PC-9 (cell line): ENCODE data around the gene SRP9. TPM values are rescaled to one million over a fixed set of nuclear protein-coding genes. Genes with fewer than 3 reads are reported as not detected.

Source experiments
- BruUV-seq: library from RNA; stranded (reverse); fragments of 400-500 nt; replicated peaks from 2 replicates; lab custom pipeline; 2021; lab: Mats Ljungman, UMichigan
- CTCF ChIA-PET: fragments of 300-600 bp; sonication (Branson Sonifier 250); formaldehyde crosslinking; loops from one replicate; lab custom pipeline; 2022; ENCODE audit warnings: antibody characterized with exemption; lab: Charles Lee
- POLR2A ChIA-PET: fragments of 300-600 bp; sonication (Branson Sonifier 250); formaldehyde crosslinking; loops from one replicate; lab custom pipeline; 2022; ENCODE audit warnings: antibody characterized with exemption; ENCODE audit not compliant: unreplicated experiment; lab: Charles Lee
- DNase-seq, 2 experiments: peaks; one replicate each; pipeline versions ENCODE4 v3.0.0 to v3.0.0-alpha.2; 2015 to 2022; ENCODE audit warnings: mixed read lengths in 1 of 2
- H2AFZ ChIP-seq: fragments of 200-600 bp; sonication (generic); 2 replicates; pipeline ENCODE4 v1.8.1; 2017; ENCODE audit warnings: antibody characterized with exemption
- H3F3A ChIP-seq: fragments of 200-600 bp; sonication (generic); 2 replicates; pipeline ENCODE4 v1.8.1; 2017; ENCODE audit warnings: antibody characterized with exemption, mild to moderate bottlenecking, low read depth; ENCODE audit not compliant: insufficient read depth
- H3K27ac ChIP-seq: fragments of 200-600 bp; sonication (generic); 2 replicates; pipeline ENCODE4 v1.6.1; 2016; ENCODE audit warnings: mixed run types
- H3K27me3 ChIP-seq: fragments of 200-600 bp; sonication (generic); 2 replicates; pipeline ENCODE4 v1.6.1; 2016; ENCODE audit warnings: low read depth, mixed run types; ENCODE audit not compliant: insufficient read depth
- H3K36me3 ChIP-seq: fragments of 200-600 bp; sonication (generic); 2 replicates; pipeline ENCODE4 v1.6.1; 2016; ENCODE audit warnings: low read depth, mixed run types
- H3K4me1 ChIP-seq: fragments of 200-600 bp; sonication (generic); replicated peaks from 2 replicates; pipeline ENCODE4 v1.6.1; 2016; ENCODE audit warnings: mixed run types; ENCODE audit not compliant: insufficient read depth
- H3K4me2 ChIP-seq: fragments of 200-600 bp; sonication (generic); 2 replicates; pipeline ENCODE4 v1.6.1; 2017; ENCODE audit warnings: mixed run types
- H3K4me3 ChIP-seq: fragments of 200-600 bp; sonication (generic); 2 replicates; pipeline ENCODE4 v1.6.1; 2016; ENCODE audit warnings: mixed run types
- H3K79me2 ChIP-seq: fragments of 200-600 bp; sonication (generic); 2 replicates; pipeline ENCODE4 v1.6.1; 2017; ENCODE audit warnings: low read depth, mixed run types
- H3K9me2 ChIP-seq: fragments of 200-600 bp; sonication (generic); 2 replicates; pipeline ENCODE4 v1.8.1; 2017; ENCODE audit warnings: mild to moderate bottlenecking; ENCODE audit not compliant: insufficient read depth
- H3K9me3 ChIP-seq: fragments of 200-600 bp; sonication (generic); 2 replicates; pipeline ENCODE4 v1.8.1; 2016; ENCODE audit warnings: low read depth; ENCODE audit not compliant: insufficient read depth
- H4K20me1 ChIP-seq: fragments of 200-600 bp; sonication (generic); 2 replicates; pipeline ENCODE4 v1.8.1; 2017; ENCODE audit not compliant: insufficient read depth
- CTCF ChIP-seq: fragments of 200-600 bp; sonication (generic); conservative IDR thresholded peaks from 2 replicates; pipeline ENCODE4 v1.6.1; 2017; ENCODE audit warnings: mixed run types, antibody characterized with exemption, mild to moderate bottlenecking, moderate library complexity
- EZH2 ChIP-seq: fragments of 200-600 bp; sonication (generic); IDR thresholded peaks from 2 replicates; pipeline ENCODE4 v1.8.0; 2017; ENCODE audit warnings: antibody characterized with exemption, low read depth
- intact Hi-C: fragments of 100-400 bp; cut with micrococcal nuclease; formaldehyde crosslinking; loops from one replicate; pipeline ENCODE4 v1.10.0; 2022; ENCODE audit not compliant: unreplicated experiment
- total RNA-seq: library from RNA; stranded (reverse); gene quantifications from 2 replicates; pipeline ENCODE4 v1.2.3, GENCODE V29; 2021

The SRP9 gene
- total RNA-seq, 1 experiment from 2014 or later, result 406 TPM

- Histone ChIP-seq H2AFZ (no peak overlapping the region; the same call in 1 of the 2 replicates), H3K4me1 (peaks cover 51% of the 10 kb centered on the region), H3F3A (peaks cover 43% of the 10 kb centered on the region; the same call in 1 of the 2 replicates), H3K4me2 (peak overlapping the region; percentile 66), H4K20me1 (no peaks in the 10 kb centered on the region), H3K4me3 (no peak overlapping the region), H3K9me3 (no peaks in the 10 kb centered on the region), H3K36me3 (no peaks in the 10 kb centered on the region), H3K27ac (peak overlapping the region; percentile 45), H3K9me2 (no peaks in the 10 kb centered on the region), H3K79me2 (no peaks in the 10 kb centered on the region), H3K27me3 (no peaks in the 10 kb centered on the region)
- intact Hi-C loops, result loop anchor here (1.0 to 2.0 kb wide), 7 partner anchors 36 to 297 kb away; no protein-coding TSS in a partner anchor
- BruUV-seq, result no TSS peak
- CTCF ChIA-PET, result interaction anchor here (0.6 to 1.5 kb wide), 15 partner anchors 16 to 300 kb away, joined by 3 to 11 read pairs (median 3); no protein-coding TSS in a partner anchor
- TF ChIP-seq EZH2 (no peak), CTCF (peak; percentile 90)
- DNase-seq, result peak; percentile 91 to 94
- POLR2A ChIA-PET, result interaction anchor here (1.2 kb wide), 1 partner anchor 118 kb away, joined by 4 read pairs; no protein-coding TSS in a partner anchor
Measured at GRCh38 chr1:225772323-225772768, 5.3 kb upstream of the SRP9 start.

- Histone ChIP-seq H3K79me2 (peaks cover under 1% of the 10 kb centered on the region; the same call in 1 of the 2 replicates), H3F3A (peaks cover 38% of the 10 kb centered on the region; the same call in 1 of the 2 replicates), H3K27me3 (no peaks in the 10 kb centered on the region), H2AFZ (no peak overlapping the region), H3K27ac (peak overlapping the region; percentile 45), H3K9me3 (no peaks in the 10 kb centered on the region), H3K36me3 (no peaks in the 10 kb centered on the region), H4K20me1 (no peaks in the 10 kb centered on the region), H3K4me2 (peak overlapping the region; percentile 66), H3K9me2 (no peaks in the 10 kb centered on the region), H3K4me3 (no peak overlapping the region), H3K4me1 (peaks cover 46% of the 10 kb centered on the region)
- TF ChIP-seq CTCF, result no peak
- TF ChIP-seq EZH2, result no peak
- ChIA-PET CTCF (interaction anchor here (0.6 to 1.5 kb wide), 14 partner anchors 37 to 338 kb away, joined by 3 to 11 read pairs (median 4); no protein-coding TSS in a partner anchor), POLR2A (interaction anchor here (0.6 to 1.2 kb wide), 2 partner anchors 117 to 118 kb away, joined by 4 read pairs; no protein-coding TSS in a partner anchor)
- intact Hi-C loops, result loop anchor here (1.0 to 2.0 kb wide), 7 partner anchors 36 to 298 kb away; no protein-coding TSS in a partner anchor
- DNase-seq, result no peak
- BruUV-seq, result no TSS peak
Measured at GRCh38 chr1:225772848-225773247, 4.8 kb upstream of the SRP9 start.

- Histone ChIP-seq H3K9me3 (no peaks in the 10 kb centered on the region), H3K4me2 (no peak overlapping the region), H3F3A (peaks cover 22% of the 10 kb centered on the region), H2AFZ (no peak overlapping the region), H3K4me1 (peaks cover 39% of the 10 kb centered on the region), H4K20me1 (peaks cover 9% of the 10 kb centered on the region), H3K27ac (no peak overlapping the region), H3K4me3 (no peak overlapping the region), H3K27me3 (no peaks in the 10 kb centered on the region), H3K79me2 (peaks cover 17% of the 10 kb centered on the region), H3K36me3 (peaks cover under 1% of the 10 kb centered on the region; the same call in 1 of the 2 replicates), H3K9me2 (no peaks in the 10 kb centered on the region)
- TF ChIP-seq EZH2 (no peak), CTCF (no peak)
- no TSS peak for BruUV-seq
- ChIA-PET CTCF (no interaction called here), POLR2A (interaction anchor here (0.6 to 1.0 kb wide), 3 partner anchors 89 to 346 kb away, joined by 3 to 5 read pairs (median 3); no protein-coding TSS in a partner anchor)
- intact Hi-C loops, result loop anchor here (5.0 kb wide), 1 partner anchor 148 kb away; the partner anchor contains the start of gene PYCR2
- no peak for DNase-seq
Measured at GRCh38 chr1:225774281-225775147, 3.1 kb upstream of the SRP9 start.
